KOPT-K1 (cell line): ENCODE measurements around the gene UVSSA.
"Not testable (repeated sequence)": the region's sequence is repeated elsewhere in the genome, so short reads cannot be mapped to it uniquely, and the experiment has no call there.

Source experiments
- H3K27ac ChIP-seq: fragments of 200-600 bp; sonication (generic); 2 replicates; pipeline ENCODE4 v1.5.1; 2016; ENCODE audit warnings: antibody characterized with exemption, mild to moderate bottlenecking, low read depth, low read length; ENCODE audit not compliant: poor library complexity, severe bottlenecking
- H3K36me3 ChIP-seq: fragments of 200-600 bp; sonication (generic); 2 replicates; pipeline ENCODE4 v1.5.1; 2017; ENCODE audit warnings: antibody characterized with exemption, mild to moderate bottlenecking, low read length, moderate library complexity; ENCODE audit not compliant: insufficient read depth
- H3K9me3 ChIP-seq: fragments of 200-600 bp; sonication (generic); 2 replicates; pipeline ENCODE4 v1.5.1; 2017; ENCODE audit warnings: antibody characterized with exemption, low read length, mild to moderate bottlenecking; ENCODE audit not compliant: insufficient read depth, poor library complexity, severe bottlenecking

UVSSA gene

DNA sequence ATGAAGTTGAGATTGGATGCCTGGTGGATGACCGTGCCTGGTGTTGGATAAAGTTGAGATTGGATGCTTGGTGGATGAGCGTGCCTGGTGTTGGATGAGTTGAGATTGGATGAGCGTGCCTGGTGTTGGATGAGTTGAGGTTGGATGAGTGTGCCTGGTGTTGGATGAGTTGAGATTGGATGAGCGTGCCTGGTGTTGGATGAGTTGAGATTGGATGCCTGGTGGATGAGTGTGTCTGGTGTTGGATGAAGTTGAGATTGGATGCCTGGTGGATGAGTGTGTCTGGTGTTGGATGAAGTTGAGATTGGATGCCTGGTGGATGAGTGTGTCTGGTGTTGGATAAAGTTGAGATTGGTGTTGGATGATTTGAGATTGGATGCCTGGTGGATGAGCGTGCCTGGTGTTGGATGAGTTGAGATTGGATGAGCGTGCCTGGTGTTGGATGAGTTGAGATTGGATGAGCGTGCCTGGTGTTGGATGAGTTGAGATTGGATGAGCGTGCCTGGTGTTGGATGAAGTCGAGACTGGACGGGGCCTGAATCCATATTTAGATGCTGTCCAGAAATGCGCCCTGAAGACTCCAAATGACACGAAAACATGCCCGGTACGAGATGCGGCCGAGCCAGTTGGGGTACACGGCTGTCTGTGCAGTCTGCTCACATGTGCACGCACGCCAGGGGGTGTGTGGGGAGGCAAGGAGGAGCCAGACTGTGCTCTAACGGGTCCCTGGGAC lies 22.4 kb upstream of the UVSSA start:
- H3K36me3 ChIP-seq = peaks cover 88% of the 10 kb centered on the region
- not testable (repeated sequence) for H3K27ac ChIP-seq, H3K9me3 ChIP-seq

- Histone ChIP-seq H3K9me3 (no peaks in the 10 kb centered on the region), H3K27ac (no peak overlapping the region), H3K36me3 (peaks cover 88% of the 10 kb centered on the region)
Measured at GRCh38 chr4:1325176-1325480, 21.9 kb upstream of the UVSSA start.

DNA sequence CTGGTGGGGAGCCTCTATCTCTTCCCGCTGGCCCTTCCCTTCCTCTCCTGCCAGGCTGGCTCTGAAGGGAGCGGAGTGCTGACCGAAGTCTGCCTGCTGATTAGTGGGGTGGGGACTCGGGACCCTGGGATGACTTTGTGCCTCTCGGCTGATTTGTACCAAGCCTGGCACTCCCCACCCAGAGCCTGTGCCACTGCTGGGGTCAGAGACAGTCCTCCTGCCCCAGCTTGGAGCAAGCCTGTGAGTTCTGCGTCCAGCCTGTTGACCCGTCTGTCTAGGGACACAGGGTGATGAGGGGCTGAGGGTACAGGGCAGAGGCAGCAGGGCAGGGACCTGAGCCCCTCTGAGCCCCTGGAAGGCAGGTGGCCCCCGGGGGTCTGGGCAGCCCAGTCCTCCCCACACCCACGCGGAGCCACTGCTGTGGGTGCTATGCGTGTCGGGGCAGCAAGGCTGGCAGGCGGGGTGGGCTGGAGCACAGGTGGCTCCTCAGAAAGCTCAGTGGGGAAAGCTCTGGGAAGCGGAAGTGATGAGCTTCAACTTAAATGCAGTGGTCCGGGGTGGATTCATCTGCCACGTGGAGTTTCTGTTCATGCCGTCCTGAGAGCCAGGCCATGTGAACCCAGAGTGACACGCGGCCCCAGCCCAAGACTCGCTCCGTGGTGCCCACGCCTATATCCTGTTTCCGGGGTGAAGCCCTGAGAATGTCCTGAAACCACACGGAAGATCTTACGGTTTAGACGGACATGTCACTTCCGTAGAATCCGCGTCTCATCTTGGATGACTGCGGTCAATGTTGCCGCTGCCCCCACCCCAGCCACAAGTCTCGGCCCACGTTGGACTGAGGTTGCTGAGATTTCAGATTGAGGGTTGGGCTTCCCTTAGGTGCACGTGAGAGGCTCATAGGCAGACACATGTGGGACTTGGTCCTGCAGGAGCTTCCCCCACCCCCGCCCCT lies 21.1 kb upstream of the UVSSA start:
- Histone ChIP-seq H3K27ac (no peak overlapping the region), H3K9me3 (no peaks in the 10 kb centered on the region), H3K36me3 (peaks cover 88% of the 10 kb centered on the region)

- peaks cover 91% of the 10 kb centered on the region for H3K36me3 ChIP-seq
- H3K9me3 ChIP-seq = no peaks in the 10 kb centered on the region
- no peak overlapping the region for H3K27ac ChIP-seq
Measured at GRCh38 chr4:1326751-1327525, 20.1 kb upstream of the UVSSA start.

DNA sequence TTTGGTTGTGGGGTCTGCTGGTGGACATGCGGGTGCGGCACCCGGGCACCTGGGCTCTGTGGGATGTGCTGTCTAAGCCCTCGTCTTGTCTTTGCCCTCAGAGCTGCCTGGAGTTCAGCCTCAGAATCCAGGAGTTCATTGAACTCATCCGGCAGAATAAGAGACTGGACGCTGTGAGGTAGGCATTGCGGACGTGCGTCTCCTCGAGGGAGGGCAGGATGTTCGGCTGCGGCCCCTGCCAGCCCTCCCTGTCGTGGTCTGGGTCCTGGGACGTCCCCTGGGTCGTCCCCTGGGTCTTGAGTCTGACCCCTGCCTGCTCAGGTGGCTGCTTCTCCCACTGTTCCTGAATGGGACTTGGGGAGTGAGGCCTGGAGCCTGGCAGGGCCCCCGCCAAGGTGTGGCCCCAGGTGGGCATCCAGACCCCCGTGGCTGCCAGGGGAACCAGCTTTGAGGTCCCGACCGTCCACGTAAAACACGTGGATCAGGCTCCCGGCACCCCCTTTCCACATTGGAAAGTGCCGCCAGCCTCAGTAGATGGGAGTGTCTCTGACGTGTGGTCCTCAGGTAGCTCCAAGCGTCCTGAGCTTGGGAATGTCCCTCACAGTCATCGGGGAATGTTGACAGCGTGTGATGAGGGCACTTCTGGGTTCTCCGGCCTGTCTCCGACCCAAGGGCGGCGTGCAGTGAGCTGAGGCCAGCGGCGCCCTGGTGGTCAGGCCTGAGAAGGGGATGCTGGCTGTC lies 19.3 kb upstream of the UVSSA start:
- no peaks in the 10 kb centered on the region for H3K9me3 ChIP-seq
- peaks cover 91% of the 10 kb centered on the region for H3K36me3 ChIP-seq
- no peak overlapping the region for H3K27ac ChIP-seq

DNA sequence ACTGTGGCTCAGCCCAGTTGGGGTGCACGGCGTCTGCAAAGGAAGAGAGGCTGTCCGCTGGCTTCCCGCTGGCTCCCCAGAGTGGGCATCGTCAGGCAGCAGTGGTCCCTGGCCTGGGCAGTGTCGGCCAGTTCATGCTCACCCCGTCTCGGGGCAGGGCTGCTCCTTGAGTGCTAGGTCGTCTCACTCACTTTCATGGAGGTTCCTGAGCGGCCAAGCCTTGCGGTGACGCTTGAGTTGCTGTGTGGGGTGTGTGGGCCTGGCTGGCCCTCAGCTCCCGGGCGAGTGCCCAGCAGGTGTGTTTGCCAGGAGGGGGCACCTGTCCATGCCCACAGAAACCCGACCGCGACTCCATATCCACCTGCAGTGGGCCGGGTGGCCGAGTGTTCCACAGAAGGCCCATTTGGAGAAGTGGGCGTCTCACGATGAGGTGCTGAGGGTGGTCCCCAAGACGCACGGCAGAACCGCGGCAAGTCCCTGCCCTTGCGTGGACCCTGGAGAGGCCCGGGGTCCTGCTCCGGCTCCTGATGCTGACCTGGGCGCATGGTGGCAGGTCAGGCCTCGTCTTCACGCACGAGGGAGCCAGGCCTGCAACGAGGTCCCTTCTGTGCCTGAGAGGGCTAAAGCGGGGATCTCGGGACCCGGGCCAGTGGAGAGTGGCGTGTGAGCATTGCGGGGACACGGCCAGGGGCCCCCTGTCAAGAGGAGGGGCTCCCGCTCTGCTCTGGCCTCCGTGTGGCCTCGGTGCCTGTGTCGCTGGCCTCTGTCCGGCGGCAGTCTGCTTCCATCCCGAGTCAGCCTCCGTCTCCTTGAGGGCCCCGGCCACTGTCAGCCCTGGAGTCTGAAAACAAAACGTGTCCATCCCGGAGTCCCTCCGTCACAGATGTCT lies 18.5 kb upstream of the UVSSA start:
- Histone ChIP-seq H3K36me3 (peaks cover 91% of the 10 kb centered on the region), H3K9me3 (no peaks in the 10 kb centered on the region), H3K27ac (no peak overlapping the region)

DNA sequence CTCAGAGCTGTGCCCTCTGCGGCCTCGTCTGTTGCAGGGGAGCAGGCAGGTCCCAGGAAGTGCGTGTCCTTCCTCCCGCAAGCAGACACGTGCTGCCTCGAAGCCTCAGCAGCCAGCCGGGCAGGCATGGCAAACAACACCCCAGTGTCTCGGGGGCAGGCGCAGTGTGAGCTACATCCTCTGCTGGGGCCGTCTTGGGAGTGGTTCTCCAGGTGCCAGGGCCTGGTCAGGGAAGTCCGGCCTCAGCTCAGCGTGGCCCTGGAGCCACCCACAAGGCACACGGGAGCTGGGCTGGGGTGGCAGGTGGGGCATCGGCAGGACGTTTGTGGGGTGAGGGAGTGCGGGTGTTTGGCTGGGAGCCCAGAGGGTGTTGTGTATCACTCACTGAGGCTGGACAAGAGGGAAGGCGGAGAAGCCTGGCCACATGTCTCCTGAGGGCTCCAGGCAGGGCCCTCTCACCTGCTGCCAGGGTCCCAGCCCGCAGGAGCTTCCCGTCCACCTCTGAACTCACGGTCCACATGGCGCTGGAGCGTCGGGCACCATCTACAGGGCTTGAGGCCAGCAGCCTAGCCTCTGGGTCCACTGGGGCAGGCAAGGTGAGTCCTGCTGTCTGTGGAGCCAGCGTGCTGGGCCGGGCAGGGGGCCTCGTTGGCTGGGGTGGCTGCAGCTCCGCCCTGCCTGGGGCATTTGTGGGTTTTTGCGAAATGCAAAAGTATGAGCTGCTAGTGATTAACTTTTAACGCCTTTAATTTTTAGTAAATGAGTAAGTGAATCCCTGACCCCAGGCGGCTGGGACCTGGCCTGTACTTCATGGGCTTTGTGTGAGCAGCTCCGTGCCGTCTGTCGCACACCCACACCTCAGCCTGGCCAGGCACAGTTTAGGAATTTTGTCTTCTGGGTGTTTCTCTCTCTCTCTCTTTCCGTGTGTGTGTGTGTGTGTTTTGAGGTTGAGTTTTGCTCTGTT lies 17.3 kb upstream of the UVSSA start:
- Histone ChIP-seq H3K9me3 (no peaks in the 10 kb centered on the region), H3K27ac (no peak overlapping the region), H3K36me3 (peaks cover 86% of the 10 kb centered on the region)

DNA sequence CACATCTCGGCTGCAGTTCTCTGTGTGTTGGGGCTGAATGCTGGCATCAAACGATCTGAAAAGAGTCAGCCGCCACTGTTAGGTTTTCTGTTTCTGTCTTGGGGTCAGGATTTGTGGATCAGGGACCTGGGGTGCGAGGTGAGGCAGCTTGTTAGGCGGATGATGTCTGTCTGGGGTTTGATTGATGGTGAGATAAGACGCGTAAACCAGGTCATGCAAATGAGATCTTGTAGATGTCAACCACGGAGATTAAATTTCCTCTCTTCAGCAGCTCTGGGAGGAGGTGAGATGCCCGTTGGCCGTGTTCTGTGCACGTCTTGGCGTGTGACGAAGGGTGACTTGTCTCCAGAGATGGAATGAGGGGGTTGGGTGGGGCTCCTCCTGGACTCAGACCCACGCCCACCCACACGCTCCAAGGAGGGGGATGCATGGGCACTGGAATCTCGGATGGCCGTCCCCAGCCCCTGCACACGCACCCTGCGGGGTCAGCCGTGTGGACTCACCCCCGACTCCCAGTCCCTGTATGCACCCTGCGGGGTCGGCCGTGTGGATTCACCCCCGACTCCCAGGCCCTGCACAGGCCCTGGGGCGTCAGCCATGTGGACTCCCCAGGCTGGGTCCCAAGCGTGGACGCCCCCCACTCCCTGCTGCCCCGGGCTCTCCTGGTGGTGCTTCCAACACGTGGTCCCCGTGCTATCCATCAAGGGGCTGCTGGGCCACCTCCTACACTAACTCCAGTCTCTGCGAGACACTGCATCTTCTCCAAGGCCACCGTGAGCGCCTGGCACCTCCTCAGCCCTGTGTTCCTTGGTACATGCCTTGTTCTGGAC lies 16.0 kb upstream of the UVSSA start:
- no peaks in the 10 kb centered on the region for H3K9me3 ChIP-seq
- H3K27ac ChIP-seq = no peak overlapping the region
- peaks cover 81% of the 10 kb centered on the region for H3K36me3 ChIP-seq

DNA sequence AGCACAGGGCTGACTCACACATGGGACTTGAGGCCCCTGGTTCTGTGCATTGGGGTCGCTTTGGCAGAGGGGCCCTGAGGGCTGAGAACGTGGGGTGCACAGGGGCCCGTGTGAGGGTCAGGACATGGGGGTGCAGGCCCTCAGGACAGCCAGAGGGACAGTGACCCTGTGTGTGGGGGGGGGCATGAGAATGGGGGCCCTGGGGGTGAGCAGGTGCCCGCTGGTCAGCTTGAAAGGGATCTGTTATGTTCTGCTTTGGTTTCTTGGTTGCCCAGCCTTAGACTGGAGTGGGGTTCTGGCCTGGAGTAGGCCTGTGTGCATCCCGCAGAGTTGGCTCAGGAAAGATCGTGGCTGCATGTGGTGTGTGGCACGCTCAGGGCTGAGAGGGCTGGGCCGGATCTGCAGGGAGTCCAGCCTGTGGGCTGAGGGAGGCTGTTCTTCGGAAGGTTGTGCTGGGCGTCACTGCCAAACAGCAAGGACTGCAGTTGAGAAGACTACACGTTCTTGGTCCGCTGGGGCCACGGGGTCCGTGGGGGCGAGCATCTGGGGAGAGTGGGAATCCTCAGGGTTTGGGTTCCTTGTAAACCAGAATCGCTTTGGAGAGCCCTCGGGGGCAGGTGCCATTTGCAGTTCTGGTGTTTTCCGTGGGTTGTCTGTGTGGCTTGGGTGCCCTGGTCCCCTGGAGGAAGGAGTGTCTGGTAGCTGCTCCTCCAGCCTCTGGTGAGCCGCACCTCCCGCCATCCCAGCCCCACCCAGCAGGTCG lies 15.2 kb upstream of the UVSSA start:
- Histone ChIP-seq H3K27ac (no peak overlapping the region), H3K9me3 (no peaks in the 10 kb centered on the region), H3K36me3 (peaks cover 81% of the 10 kb centered on the region)

GRCh38 chr4:1332686-1333085 lies 14.3 kb upstream of the UVSSA start:
- Histone ChIP-seq H3K9me3 (no peaks in the 10 kb centered on the region), H3K36me3 (peaks cover 81% of the 10 kb centered on the region), H3K27ac (no peak overlapping the region)

DNA sequence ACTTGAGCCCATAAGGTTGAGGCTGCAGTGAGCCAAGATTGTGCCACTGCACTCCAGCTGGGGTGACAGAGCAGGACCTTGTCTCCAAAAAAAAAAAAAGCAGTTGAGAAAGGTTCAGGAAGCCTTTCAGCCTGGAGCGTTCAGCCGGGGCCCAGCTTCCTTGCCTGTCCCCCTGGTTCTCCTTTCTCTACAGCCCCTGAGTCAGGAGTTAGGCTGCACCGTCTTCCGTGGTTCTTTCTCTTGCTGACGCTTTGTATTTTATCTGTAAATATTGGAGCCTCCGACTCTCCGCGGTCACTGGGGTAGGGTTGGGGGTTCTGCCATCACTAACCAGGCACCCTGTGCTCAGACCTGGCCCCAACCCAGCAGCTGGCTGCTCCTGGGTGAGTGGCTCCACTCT lies 13.8 kb upstream of the UVSSA start:
- H3K36me3 ChIP-seq = peaks cover 81% of the 10 kb centered on the region
- no peaks in the 10 kb centered on the region for H3K9me3 ChIP-seq
- H3K27ac ChIP-seq = no peak overlapping the region
